Nephron (organoid): ENCODE measurements around the gene SLC4A4.
A peak's percentile ranks its signal among the peaks of the same experiment; 100 is the strongest.

Source experiments
- H3K27ac Mint-ChIP-seq, 3 experiments: 2 replicates each; pipeline ENCODE4 v1.8.0; 2020; ENCODE audit warnings: mixed read lengths in 3 of 3, mild to moderate bottlenecking in 2 of 3, moderate library complexity in 1 of 3
- H3K27me3 Mint-ChIP-seq: 2 replicates; pipeline ENCODE4 v1.8.0; 2021; ENCODE audit warnings: low read depth, mild to moderate bottlenecking, moderate library complexity, mixed read lengths
- H3K36me3 Mint-ChIP-seq: 2 replicates; pipeline ENCODE4 v1.8.0; 2020; ENCODE audit warnings: low read depth, mixed read lengths
- H3K4me1 Mint-ChIP-seq: 2 replicates; pipeline ENCODE4 v1.8.0; 2020; ENCODE audit warnings: mixed read lengths
- H3K4me3 Mint-ChIP-seq, 3 experiments: 2 replicates each; pipeline ENCODE4 v1.8.0; 2020; ENCODE audit warnings: mild to moderate bottlenecking in 3 of 3, mixed read lengths in 3 of 3, moderate library complexity in 2 of 3
- H3K9me3 Mint-ChIP-seq: 2 replicates; pipeline ENCODE4 v1.8.0; 2020; ENCODE audit warnings: mixed read lengths
- TF ChIP-seq, protein P1 (sequence below), 3 experiments: fragments of 200-600 bp; sonication (generic); IDR thresholded peaks; one replicate each; pipeline ENCODE4 v1.5.0; 2021; ENCODE audit warnings: antibody characterized with exemption in 3 of 3; ENCODE audit not compliant: unreplicated experiment in 3 of 3

Gene SLC4A4

DNA sequence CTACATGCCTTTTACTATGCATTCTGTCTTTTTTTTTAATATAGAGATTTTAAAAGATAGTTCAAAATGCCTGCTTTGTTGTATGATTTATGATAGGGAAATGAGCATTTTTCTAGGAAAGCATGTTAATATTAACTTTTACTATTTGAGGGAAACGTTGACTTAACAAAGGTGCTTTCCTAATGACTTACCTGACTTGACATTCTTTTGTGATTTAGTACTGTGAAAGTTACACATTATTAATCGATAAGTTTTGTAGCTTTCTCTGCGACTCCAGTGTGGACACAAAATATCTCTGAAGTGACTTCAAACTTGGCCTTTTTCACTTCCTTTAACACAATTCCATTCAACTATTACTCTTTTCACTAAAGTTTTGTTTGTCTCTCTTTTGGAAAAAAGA is 260.8 kb downstream of the SLC4A4 start:
- Mint-ChIP-seq H3K36me3 (no peaks in the 10 kb centered on the region), H3K4me1 (peaks cover 20% of the 10 kb centered on the region), H3K4me3 (no peak overlapping the region), H3K9me3 (no peaks in the 10 kb centered on the region), H3K27ac (peak overlapping the region in 1 of 3 experiments; percentile 59), H3K27me3 (no peaks in the 10 kb centered on the region)
- TF ChIP-seq, protein P1, sequence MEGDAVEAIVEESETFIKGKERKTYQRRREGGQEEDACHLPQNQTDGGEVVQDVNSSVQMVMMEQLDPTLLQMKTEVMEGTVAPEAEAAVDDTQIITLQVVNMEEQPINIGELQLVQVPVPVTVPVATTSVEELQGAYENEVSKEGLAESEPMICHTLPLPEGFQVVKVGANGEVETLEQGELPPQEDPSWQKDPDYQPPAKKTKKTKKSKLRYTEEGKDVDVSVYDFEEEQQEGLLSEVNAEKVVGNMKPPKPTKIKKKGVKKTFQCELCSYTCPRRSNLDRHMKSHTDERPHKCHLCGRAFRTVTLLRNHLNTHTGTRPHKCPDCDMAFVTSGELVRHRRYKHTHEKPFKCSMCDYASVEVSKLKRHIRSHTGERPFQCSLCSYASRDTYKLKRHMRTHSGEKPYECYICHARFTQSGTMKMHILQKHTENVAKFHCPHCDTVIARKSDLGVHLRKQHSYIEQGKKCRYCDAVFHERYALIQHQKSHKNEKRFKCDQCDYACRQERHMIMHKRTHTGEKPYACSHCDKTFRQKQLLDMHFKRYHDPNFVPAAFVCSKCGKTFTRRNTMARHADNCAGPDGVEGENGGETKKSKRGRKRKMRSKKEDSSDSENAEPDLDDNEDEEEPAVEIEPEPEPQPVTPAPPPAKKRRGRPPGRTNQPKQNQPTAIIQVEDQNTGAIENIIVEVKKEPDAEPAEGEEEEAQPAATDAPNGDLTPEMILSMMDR (IDR thresholded peaks at IDR 0.05; ENCODE audit: unreplicated experiment in 3 of 3), result no peak

DNA sequence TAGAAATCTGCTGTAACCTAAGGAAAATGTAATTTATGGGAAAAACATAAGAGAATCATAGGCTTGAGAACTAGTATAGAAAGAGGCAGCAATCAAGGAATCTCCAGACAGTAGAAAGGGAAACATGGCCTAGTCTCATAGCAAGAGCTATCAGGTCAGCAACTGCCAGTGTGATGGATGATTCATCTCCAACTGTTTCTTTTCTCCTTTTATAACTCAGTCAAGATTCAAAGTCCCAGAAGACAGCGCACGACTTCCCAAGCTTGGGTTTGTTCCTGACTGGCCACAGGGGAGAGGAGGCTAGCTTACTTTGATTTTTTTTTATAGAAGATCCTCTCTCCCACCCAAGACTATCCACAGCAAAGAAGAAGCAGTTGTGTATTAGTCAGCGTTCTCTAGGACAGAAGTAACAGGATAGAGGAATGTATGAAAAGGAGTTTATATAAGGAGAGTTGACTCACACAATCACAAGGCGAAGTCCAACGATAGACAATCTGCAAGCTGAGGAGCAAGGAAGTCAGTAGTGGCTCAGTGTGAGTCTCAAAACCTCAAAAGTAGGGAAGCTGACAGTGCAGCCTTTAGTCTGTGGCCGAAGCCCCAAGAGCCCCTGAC is 263.6 kb downstream of the SLC4A4 start:
- peaks cover 13% of the 10 kb centered on the region for H3K4me1 Mint-ChIP-seq
- H3K36me3 Mint-ChIP-seq, result no peaks in the 10 kb centered on the region
- peaks cover 2% of the 10 kb centered on the region for H3K27me3 Mint-ChIP-seq
- no peak overlapping the region for H3K27ac Mint-ChIP-seq
- TF ChIP-seq, protein P1 (IDR thresholded peaks at IDR 0.05; ENCODE audit: unreplicated experiment in 3 of 3), result no peak
- no peak overlapping the region for H3K4me3 Mint-ChIP-seq
- peaks cover under 1% of the 10 kb centered on the region for H3K9me3 Mint-ChIP-seq

DNA sequence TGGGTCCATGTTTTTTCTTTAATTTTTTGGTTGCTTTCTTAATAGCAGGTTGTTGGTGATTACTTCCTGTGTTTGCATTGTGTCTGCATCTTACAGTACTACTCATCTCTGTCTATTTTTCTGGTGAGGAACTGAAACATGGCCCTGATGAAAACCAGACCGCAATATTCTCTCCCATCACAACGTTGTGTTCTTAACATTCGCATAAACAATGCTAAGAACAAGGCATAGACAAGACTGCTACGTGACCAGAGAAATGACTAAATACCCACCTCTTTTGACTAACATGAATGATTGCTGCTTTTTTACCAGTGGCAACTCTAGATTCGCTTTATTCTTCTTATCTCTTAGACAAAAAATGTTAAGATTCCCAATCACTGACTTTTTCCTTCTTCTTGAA is 266.0 kb downstream of the SLC4A4 start:
- H3K4me1 Mint-ChIP-seq, result peaks cover 6% of the 10 kb centered on the region
- peaks cover 3% of the 10 kb centered on the region for H3K9me3 Mint-ChIP-seq
- TF ChIP-seq, protein P1 (IDR thresholded peaks at IDR 0.05; ENCODE audit: unreplicated experiment in 3 of 3), result no peak
- H3K4me3 Mint-ChIP-seq, result no peak overlapping the region
- peaks cover 8% of the 10 kb centered on the region for H3K27me3 Mint-ChIP-seq
- no peak overlapping the region for H3K27ac Mint-ChIP-seq
- H3K36me3 Mint-ChIP-seq, result no peaks in the 10 kb centered on the region

DNA sequence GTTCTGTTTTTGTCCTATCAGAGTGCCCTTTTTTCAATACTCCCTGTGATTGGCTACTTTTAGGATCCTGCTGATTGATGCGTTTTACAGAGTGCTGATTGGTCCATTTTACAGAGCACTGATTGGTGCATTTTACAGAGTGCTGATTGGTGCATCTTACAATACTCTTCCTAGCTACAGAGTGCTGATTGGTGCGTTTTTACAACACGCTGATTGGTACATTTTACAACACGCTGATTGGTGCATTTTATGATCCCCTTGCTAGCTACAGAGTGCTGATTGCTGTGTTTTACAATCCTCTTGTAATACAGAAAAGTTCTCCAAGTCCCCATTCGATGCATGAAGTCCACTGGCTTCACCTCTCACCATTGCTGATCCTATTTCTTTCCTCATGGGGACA is 268.3 kb downstream of the SLC4A4 start:
- peaks cover 8% of the 10 kb centered on the region for H3K27me3 Mint-ChIP-seq
- peaks cover 11% of the 10 kb centered on the region for H3K4me1 Mint-ChIP-seq
- H3K9me3 Mint-ChIP-seq, result peaks cover 3% of the 10 kb centered on the region
- H3K4me3 Mint-ChIP-seq, result no peak overlapping the region
- H3K36me3 Mint-ChIP-seq, result no peaks in the 10 kb centered on the region
- TF ChIP-seq, protein P1 (IDR thresholded peaks at IDR 0.05; ENCODE audit: unreplicated experiment in 3 of 3), result no peak
- no peak overlapping the region for H3K27ac Mint-ChIP-seq

DNA sequence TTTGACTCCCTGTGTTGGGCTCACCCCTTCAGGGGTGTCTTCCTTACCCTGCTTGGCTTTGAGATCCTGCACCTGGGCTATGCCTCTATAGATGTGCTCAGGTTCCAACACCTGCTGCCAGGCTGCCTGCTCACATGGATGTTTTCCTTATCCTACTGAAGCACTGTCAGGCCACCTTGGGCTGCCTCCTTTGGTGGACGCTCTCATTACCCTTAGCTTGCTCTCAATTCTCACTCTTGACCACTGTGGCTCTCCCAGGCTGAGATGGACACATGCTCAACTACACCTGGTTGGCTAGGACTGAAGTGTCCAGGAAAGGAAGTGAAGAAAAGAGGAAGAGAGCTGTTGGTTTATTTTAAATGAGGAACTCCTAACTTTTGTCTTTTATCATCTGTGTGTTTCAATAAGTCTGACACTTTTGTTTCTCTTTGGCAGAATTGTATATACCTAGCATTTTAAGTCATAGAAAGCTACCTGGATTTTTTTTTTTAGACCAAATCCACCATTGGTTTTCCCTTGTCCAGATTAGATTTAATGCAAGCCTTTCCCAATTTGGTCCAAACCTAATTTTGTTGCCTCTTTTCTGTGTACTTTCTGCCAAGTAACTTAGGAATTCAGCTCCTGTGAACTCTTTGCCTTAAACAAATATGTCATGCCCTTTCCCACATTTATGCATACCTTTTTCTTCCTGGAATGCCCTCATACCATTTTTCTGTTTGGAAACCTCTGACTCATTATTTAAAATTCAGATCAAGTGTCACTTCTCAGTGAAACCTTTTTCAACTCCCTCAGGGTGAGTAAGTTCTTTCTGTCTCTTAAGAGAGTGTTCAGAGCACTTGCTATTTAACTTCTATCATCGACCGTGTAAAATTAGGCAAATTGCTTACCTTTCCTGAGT is 269.2 kb downstream of the SLC4A4 start:
- Mint-ChIP-seq H3K36me3 (no peaks in the 10 kb centered on the region), H3K9me3 (peaks cover 3% of the 10 kb centered on the region), H3K27me3 (peaks cover 8% of the 10 kb centered on the region), H3K4me3 (no peak overlapping the region), H3K4me1 (peaks cover 16% of the 10 kb centered on the region), H3K27ac (no peak overlapping the region)
- TF ChIP-seq, protein P1 (IDR thresholded peaks at IDR 0.05; ENCODE audit: unreplicated experiment in 3 of 3), result no peak
